Stimulated activated CD8-positive, alpha-beta memory T cell treated with anti-CD3 and anti-CD28 coated beads, Interleukin-7, amount 100 ng/mL, for 1 hour (primary cell): ENCODE results near the gene TBX18.

Source experiments
- DNase-seq, 2 donors: peaks; one replicate each; pipeline ENCODE4 v3.0.0-alpha.2; 2020; ENCODE audit warnings: low read depth in 2 of 2

The TBX18 gene

GRCh38 chr6:84671183-84671582 is 93.2 kb downstream of the TBX18 start:
- no peak for DNase-seq

- DNase-seq: no peak
These were observed 94.5 kb downstream of the TBX18 start for GRCh38 chr6:84669945-84670344.

GRCh38 chr6:84667252-84668213 is 96.9 kb downstream of the TBX18 start:
- DNase-seq: no peak

GRCh38 chr6:84665401-84665800 is 99.0 kb downstream of the TBX18 start:
- DNase-seq: no peak

GRCh38 chr6:84663866-84664265 is 100.5 kb downstream of the TBX18 start:
- no peak for DNase-seq

- no peak for DNase-seq
These were observed 106.9 kb downstream of the TBX18 start for GRCh38 chr6:84657486-84657885.

- DNase-seq: no peak
These were observed 107.4 kb downstream of the TBX18 start for GRCh38 chr6:84657025-84657424.

GRCh38 chr6:84653027-84653551 is 111.3 kb downstream of the TBX18 start:
- DNase-seq: no peak

- DNase-seq: no peak
These were observed 111.9 kb downstream of the TBX18 start for GRCh38 chr6:84652356-84653026.

GRCh38 chr6:84651583-84651982 is 112.8 kb downstream of the TBX18 start:
- no peak for DNase-seq

- DNase-seq: no peak
These were observed 116.0 kb downstream of the TBX18 start for GRCh38 chr6:84648444-84648843.

- DNase-seq: no peak
These were observed 118.7 kb downstream of the TBX18 start for GRCh38 chr6:84645563-84646266.

GRCh38 chr6:84645000-84645399 is 119.4 kb downstream of the TBX18 start:
- DNase-seq: no peak

GRCh38 chr6:84643778-84644177 is 120.6 kb downstream of the TBX18 start:
- no peak for DNase-seq

- no peak for DNase-seq
These were observed 123.3 kb downstream of the TBX18 start for GRCh38 chr6:84641076-84641475.

- no peak for DNase-seq
These were observed 125.0 kb downstream of the TBX18 start for GRCh38 chr6:84639396-84639795.

- no peak for DNase-seq
These were observed 126.1 kb downstream of the TBX18 start for GRCh38 chr6:84638286-84638685.
